Mucosa of descending colon (tissue), 3 donors: Measurements from ENCODE around the gene TRA2A. TPM values are rescaled to one million over a fixed set of nuclear protein-coding genes. Genes with fewer than 3 reads are reported as not detected.
"Not testable (repeated sequence)": the region's sequence is repeated elsewhere in the genome, so short reads cannot be mapped to it uniquely, and the experiment has no call there.

Source experiments
- ATAC-seq: fragments of 200-7000 bp; cut with Tn5 transposase; one replicate; pipeline ENCODE4 v1.9.1; 2020; ENCODE audit warnings: mild to moderate bottlenecking, moderate library complexity
- DNase-seq, 3 donors: peaks; one replicate each; pipeline ENCODE4 v3.0.0-alpha.2; 2020
- H3K36me3 ChIP-seq: fragments of 200-600 bp; one replicate; pipeline ENCODE4 v1.8.0; 2021; ENCODE audit warnings: low read depth, mild to moderate bottlenecking
- H3K4me1 ChIP-seq: fragments of 200-600 bp; one replicate; pipeline ENCODE4 v1.8.0; 2021; ENCODE audit warnings: low read depth, mild to moderate bottlenecking
- H3K4me3 ChIP-seq: fragments of 200-600 bp; one replicate; pipeline ENCODE4 v1.8.0; 2021; ENCODE audit warnings: mild to moderate bottlenecking
- H3K9me3 ChIP-seq: fragments of 200-600 bp; one replicate; pipeline ENCODE4 v1.8.0; 2021; ENCODE audit warnings: mild to moderate bottlenecking
- CTCF ChIP-seq: fragments of 200-600 bp; IDR thresholded peaks from one replicate; pipeline ENCODE4 v1.8.0; 2022; ENCODE audit warnings: antibody characterized with exemption, mild to moderate bottlenecking
- intact Hi-C, 2 donors: fragments of 100-400 bp; cut with DNase I in 1 of 2; cut with micrococcal nuclease in 1 of 2; formaldehyde crosslinking; loops; one replicate each; pipeline versions ENCODE4 v1.11.0 to v1.11.1; 2022; cut with DNase I, micrococcal nuclease
- total RNA-seq, 3 donors: library from RNA; stranded (reverse); fragmentation: NEBNext Ultra II Directional in 2 of 3; extraction: Animal tissue kit (Norgen Biotek cat#: 25700) in 2 of 3; gene quantifications; one replicate each; pipeline versions ENCODE4 v1.2.1 to v1.2.4, GENCODE V29; 2021 to 2023
- donor health status: DM: no; HTN: no; CAD: no; lungs with moderate emphysema.
- donor health status: DM: no; HTN: no; CAD: no.
- donor health status: DM: no; HTN: yes; CAD: no.

The TRA2A gene
- total RNA-seq, 3 donors from 2014 or later, result 74.6 to 79.3 (median 76.8) TPM

- ATAC-seq (peak; percentile 84), DNase-seq (peak; percentile 30 to 69 (median 51))
- H3K4me1 ChIP-seq, result no peaks in the 10 kb centered on the region
- no peak for TF ChIP-seq CTCF
- intact Hi-C loops, result no loop called here
- no peak overlapping the region for H3K4me3 ChIP-seq
- H3K36me3 ChIP-seq, result no peaks in the 10 kb centered on the region
- H3K9me3 ChIP-seq, result no peaks in the 10 kb centered on the region
Measured at GRCh38 chr7:23490357-23491135, 41.2 kb downstream of the TRA2A start.

GRCh38 chr7:23488714-23489113 lies 43.1 kb downstream of the TRA2A start:
- H3K4me3 ChIP-seq, intact Hi-C loops, H3K4me1 ChIP-seq, DNase-seq, H3K9me3 ChIP-seq, ATAC-seq, H3K36me3 ChIP-seq: not testable (repeated sequence)

- Histone ChIP-seq H3K9me3 (no peaks in the 10 kb centered on the region), H3K4me1 (no peaks in the 10 kb centered on the region), H3K4me3 (no peak overlapping the region), H3K36me3 (no peaks in the 10 kb centered on the region)
- intact Hi-C loops, result no loop called here
- no peak for TF ChIP-seq CTCF
- ATAC-seq, result no peak
- no peak for DNase-seq
Measured at GRCh38 chr7:23487670-23488069, 44.1 kb downstream of the TRA2A start.

GRCh38 chr7:23486002-23486773 lies 45.6 kb downstream of the TRA2A start:
- intact Hi-C loops, result no loop called here
- DNase-seq, result no peak
- Histone ChIP-seq H3K36me3 (no peaks in the 10 kb centered on the region), H3K4me1 (no peaks in the 10 kb centered on the region), H3K9me3 (no peaks in the 10 kb centered on the region), H3K4me3 (no peak overlapping the region)
- no peak for TF ChIP-seq CTCF
- no peak for ATAC-seq

GRCh38 chr7:23482686-23483085 lies 49.1 kb downstream of the TRA2A start:
- Histone ChIP-seq H3K4me3 (no peak overlapping the region), H3K36me3 (no peaks in the 10 kb centered on the region), H3K4me1 (no peaks in the 10 kb centered on the region), H3K9me3 (no peaks in the 10 kb centered on the region)
- no peak for DNase-seq
- no peak for TF ChIP-seq CTCF
- no peak for ATAC-seq
- intact Hi-C loops, result no loop called here
